MM.1S (cell line): ENCODE measurements around the gene LIN9.

ENCODE experiments used
- DNase-seq: peaks from one replicate; pipeline ENCODE4 v3.0.0-alpha.2; 2015
- H2AFZ ChIP-seq: fragments of 300-600 bp; sonication (generic); 2 replicates; pipeline ENCODE4 v1.6.0; 2016; ENCODE audit warnings: antibody characterized with exemption, low read length
- H3F3A ChIP-seq: fragments of 300-600 bp; sonication (generic); 2 replicates; pipeline ENCODE4 v1.6.1; 2016; ENCODE audit warnings: mild to moderate bottlenecking, antibody characterized with exemption, low read length, moderate library complexity, mixed read lengths; ENCODE audit not compliant: insufficient read depth
- H3K27ac ChIP-seq: fragments of 300-600 bp; sonication (generic); 2 replicates; pipeline ENCODE4 v1.5.1; 2016; ENCODE audit warnings: mild to moderate bottlenecking, low read length
- H3K27me3 ChIP-seq: fragments of 300-600 bp; sonication (generic); replicated peaks from 2 replicates; pipeline ENCODE4 v1.6.0; 2016; ENCODE audit warnings: low read length; ENCODE audit not compliant: insufficient read depth
- H3K36me3 ChIP-seq: fragments of 300-600 bp; sonication (generic); replicated peaks from 2 replicates; pipeline ENCODE4 v1.6.1; 2016; ENCODE audit warnings: mild to moderate bottlenecking, low read length, mixed read lengths; ENCODE audit not compliant: insufficient read depth
- H3K4me1 ChIP-seq: fragments of 300-600 bp; sonication (generic); 2 replicates; pipeline ENCODE4 v1.6.1; 2016; ENCODE audit warnings: low read length, mixed read lengths
- H3K4me2 ChIP-seq: fragments of 300-600 bp; sonication (generic); 2 replicates; pipeline ENCODE4 v1.6.0; 2016; ENCODE audit warnings: low read depth, low read length
- H3K4me3 ChIP-seq: fragments of 300-600 bp; sonication (generic); 2 replicates; pipeline ENCODE4 v1.5.1; 2016; ENCODE audit warnings: low read length, mixed read lengths
- H3K79me2 ChIP-seq: fragments of 300-600 bp; sonication (generic); 2 replicates; pipeline ENCODE4 v1.6.1; 2016; ENCODE audit warnings: mixed run types, low read length, mixed read lengths
- H3K9ac ChIP-seq: fragments of 300-600 bp; sonication (generic); 2 replicates; pipeline ENCODE4 v1.6.1; 2016; ENCODE audit warnings: low read length, mixed read lengths
- H3K9me2 ChIP-seq: fragments of 300-600 bp; sonication (generic); replicated peaks from 2 replicates; pipeline ENCODE4 v1.6.1; 2016; ENCODE audit warnings: mild to moderate bottlenecking, low read length, mixed read lengths; ENCODE audit not compliant: insufficient read depth
- H3K9me3 ChIP-seq: fragments of 300-600 bp; sonication (generic); replicated peaks from 2 replicates; pipeline ENCODE4 v1.6.1; 2016; ENCODE audit warnings: mild to moderate bottlenecking, low read length, mixed read lengths; ENCODE audit not compliant: insufficient read depth
- H4K20me1 ChIP-seq: fragments of 300-600 bp; sonication (generic); 2 replicates; pipeline ENCODE4 v1.6.1; 2016; ENCODE audit warnings: mild to moderate bottlenecking, low read length, moderate library complexity, mixed read lengths; ENCODE audit not compliant: insufficient read depth
- EZH2 ChIP-seq: fragments of 300-600 bp; sonication (generic); optimal IDR thresholded peaks from 2 replicates; pipeline ENCODE3; 2017; ENCODE audit warnings: low read depth, mild to moderate bottlenecking, antibody characterized with exemption, low read length, mixed read lengths
- EZH2phosphoT487 ChIP-seq: fragments of 300-600 bp; sonication (generic); IDR thresholded peaks from 2 replicates; pipeline ENCODE4 v1.6.1; 2018; ENCODE audit warnings: antibody characterized with exemption, low read length
- TF ChIP-seq, protein P1 (sequence below): fragments of 300-600 bp; sonication (generic); IDR thresholded peaks from 2 replicates; pipeline ENCODE4 v1.5.1; 2016; ENCODE audit warnings: antibody characterized with exemption, low read length, mixed read lengths

The LIN9 gene

DNA sequence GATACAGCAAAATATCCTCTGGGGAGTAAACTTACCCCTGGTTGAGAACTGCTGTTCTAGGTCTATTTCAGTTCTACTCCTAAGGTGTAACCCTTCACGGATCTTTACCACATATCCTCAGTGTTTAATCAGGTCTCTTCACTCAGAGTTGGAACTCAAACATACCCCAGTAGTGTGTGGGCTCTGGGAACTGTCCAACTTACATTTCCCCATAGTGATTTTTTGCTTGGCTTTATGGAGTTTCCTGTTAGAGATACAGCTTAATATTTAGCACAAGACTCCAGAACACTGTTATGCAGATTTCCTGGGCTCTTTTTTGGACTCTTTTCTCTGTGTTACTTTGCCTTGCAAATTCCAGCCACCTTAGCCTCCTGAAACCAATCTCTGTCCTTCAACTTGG is 26.7 kb upstream of the LIN9 start:
- Histone ChIP-seq H3K36me3 (no peaks in the 10 kb centered on the region), H3K4me3 (no peak overlapping the region), H3K9ac (no peak overlapping the region), H2AFZ (no peak overlapping the region), H3K27me3 (no peaks in the 10 kb centered on the region), H4K20me1 (no peaks in the 10 kb centered on the region), H3K4me2 (no peak overlapping the region), H3K27ac (no peak overlapping the region), H3K79me2 (no peaks in the 10 kb centered on the region), H3K9me3 (no peaks in the 10 kb centered on the region), H3K9me2 (no peaks in the 10 kb centered on the region), H3K4me1 (peaks cover 3% of the 10 kb centered on the region; the same call in 1 of the 2 replicates), H3F3A (0 out of 2 replicates have a peak, but pooled peaks cover 8% of the 10 kb centered on the region)
- no peak for DNase-seq
- TF ChIP-seq EZH2phosphoT487: no peak
- TF ChIP-seq, protein P1, sequence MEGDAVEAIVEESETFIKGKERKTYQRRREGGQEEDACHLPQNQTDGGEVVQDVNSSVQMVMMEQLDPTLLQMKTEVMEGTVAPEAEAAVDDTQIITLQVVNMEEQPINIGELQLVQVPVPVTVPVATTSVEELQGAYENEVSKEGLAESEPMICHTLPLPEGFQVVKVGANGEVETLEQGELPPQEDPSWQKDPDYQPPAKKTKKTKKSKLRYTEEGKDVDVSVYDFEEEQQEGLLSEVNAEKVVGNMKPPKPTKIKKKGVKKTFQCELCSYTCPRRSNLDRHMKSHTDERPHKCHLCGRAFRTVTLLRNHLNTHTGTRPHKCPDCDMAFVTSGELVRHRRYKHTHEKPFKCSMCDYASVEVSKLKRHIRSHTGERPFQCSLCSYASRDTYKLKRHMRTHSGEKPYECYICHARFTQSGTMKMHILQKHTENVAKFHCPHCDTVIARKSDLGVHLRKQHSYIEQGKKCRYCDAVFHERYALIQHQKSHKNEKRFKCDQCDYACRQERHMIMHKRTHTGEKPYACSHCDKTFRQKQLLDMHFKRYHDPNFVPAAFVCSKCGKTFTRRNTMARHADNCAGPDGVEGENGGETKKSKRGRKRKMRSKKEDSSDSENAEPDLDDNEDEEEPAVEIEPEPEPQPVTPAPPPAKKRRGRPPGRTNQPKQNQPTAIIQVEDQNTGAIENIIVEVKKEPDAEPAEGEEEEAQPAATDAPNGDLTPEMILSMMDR: no peak

DNA sequence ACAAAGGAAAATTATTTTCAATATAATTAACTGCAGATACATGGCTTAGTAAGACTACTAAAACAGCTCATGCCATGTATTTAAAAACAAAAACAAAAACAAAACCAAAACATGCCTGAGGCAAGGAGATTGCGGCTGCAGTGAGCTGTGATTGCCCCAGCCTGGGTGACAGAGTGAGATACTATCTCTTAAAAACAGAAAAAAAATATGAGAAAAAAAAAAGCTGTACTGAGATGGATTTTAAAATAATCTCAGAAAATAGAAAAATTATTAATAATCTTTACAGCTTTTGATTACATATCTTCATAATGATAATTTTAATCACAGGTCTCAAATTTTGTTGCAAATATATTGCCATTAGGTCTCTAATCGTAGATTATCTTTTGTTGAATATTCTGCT is 24.0 kb upstream of the LIN9 start:
- Histone ChIP-seq H3K9me3 (no peaks in the 10 kb centered on the region), H3K27me3 (no peaks in the 10 kb centered on the region), H3K36me3 (no peaks in the 10 kb centered on the region), H3K9ac (peak overlapping the region; percentile 3; the same call in 1 of the 2 replicates), H3K79me2 (no peaks in the 10 kb centered on the region), H3K27ac (peak overlapping the region; percentile 17; the same call in 1 of the 2 replicates), H3K4me3 (peak overlapping the region; percentile 34), H2AFZ (peak overlapping the region; percentile 36), H3K4me2 (peak overlapping the region; percentile 50), H3K9me2 (no peaks in the 10 kb centered on the region), H3F3A (0 out of 2 replicates have a peak, but pooled peaks cover 8% of the 10 kb centered on the region), H3K4me1 (peaks cover 3% of the 10 kb centered on the region; the same call in 1 of the 2 replicates), H4K20me1 (no peaks in the 10 kb centered on the region)
- DNase-seq: peak; percentile 62
- TF ChIP-seq EZH2 (no peak), EZH2phosphoT487 (no peak)
- TF ChIP-seq, protein P1: no peak

DNA sequence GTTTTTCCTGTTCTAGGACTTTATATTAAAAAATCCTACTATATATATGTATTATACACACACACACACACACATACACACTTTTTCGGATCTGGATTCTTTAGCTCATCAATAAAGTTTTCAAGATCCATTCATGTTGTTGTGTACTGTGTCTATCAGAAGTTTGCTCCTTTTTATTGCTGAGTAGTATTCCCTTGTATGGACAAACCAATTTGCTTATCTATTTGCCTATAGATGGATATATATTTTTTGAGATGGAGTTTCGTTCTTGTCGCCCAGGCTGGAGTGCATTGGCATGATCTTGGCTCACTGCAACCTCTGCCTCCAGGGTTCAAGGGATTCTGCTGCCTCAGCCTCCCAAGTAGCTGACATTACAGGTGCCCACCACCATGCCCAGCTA is 20.3 kb upstream of the LIN9 start:
- no peak overlapping the region for H2AFZ ChIP-seq

More for the DNA sequence above, 20.3 kb upstream of the LIN9 start:
- no peak overlapping the region for H3K4me3 ChIP-seq
- H4K20me1 ChIP-seq: no peaks in the 10 kb centered on the region
- 0 out of 2 replicates have a peak, but pooled peaks cover 8% of the 10 kb centered on the region for H3F3A ChIP-seq
- peaks cover 3% of the 10 kb centered on the region; the same call in 1 of the 2 replicates for H3K4me1 ChIP-seq
- H3K79me2 ChIP-seq: no peaks in the 10 kb centered on the region
- no peaks in the 10 kb centered on the region for H3K9me3 ChIP-seq
- DNase-seq: no peak
- H3K27me3 ChIP-seq: no peaks in the 10 kb centered on the region
- no peak overlapping the region for H3K4me2 ChIP-seq
- H3K27ac ChIP-seq: no peak overlapping the region
- H3K9me2 ChIP-seq: no peaks in the 10 kb centered on the region
- no peak overlapping the region for H3K9ac ChIP-seq
- no peaks in the 10 kb centered on the region for H3K36me3 ChIP-seq
- TF ChIP-seq EZH2phosphoT487: no peak
- TF ChIP-seq, protein P1: no peak
